Kasumi-1 (cell line): ENCODE data around the gene FAM107A.

ENCODE experiments used
- DNase-seq, 2 experiments: peaks; one replicate each; lab custom pipeline; 2025; lab: John Stamatoyannopoulos, UW

FAM107A gene

DNA sequence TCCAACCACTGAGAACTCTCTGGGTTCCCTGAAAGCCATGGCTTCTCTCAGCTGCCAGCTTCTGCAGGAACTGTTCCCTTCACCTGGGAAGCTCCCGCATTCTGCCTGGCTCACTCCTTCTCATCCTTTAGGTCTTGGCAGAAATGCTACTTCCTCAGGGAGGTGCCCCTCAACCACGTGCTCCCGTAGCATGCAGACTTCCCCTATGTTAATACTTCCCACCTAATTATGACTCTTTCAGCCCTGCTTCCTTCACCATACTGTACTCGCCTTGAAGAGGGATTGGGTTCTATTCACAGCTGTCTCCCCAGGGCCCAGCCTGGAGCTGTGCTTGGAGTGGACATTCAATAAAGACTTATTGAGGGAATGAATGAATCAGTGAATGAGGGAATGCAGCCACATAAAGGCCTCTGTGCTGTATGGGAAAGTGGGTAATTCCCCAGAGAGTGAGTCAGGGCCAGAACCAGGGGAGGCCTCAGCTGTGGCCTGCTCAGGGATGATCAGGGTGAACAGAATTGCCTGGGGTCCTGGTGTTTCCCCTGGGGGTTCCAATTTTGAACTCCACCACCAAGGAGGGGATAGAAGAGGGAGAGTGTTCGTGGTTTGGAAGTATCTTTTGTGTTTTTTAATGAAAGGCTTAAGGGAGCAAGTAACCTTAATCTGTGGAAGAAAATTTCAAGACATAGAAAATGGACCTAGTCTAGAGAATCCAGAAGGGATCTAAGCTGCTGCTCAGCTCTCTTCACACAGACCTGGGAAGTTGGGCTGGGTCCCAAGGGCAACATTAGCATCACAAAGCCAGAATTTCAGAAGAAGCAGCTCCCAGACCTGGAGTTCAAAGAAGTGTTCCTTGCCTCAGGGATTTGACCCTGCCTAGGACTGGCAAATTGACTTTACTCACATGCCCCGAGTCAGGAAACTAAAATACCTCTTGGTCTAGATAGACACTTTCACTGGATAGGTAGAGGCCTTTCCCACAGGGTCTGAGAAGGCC is 14.6 kb upstream of the FAM107A start:
- no peak for DNase-seq

- DNase-seq, result peak in 1 of 2 experiments; percentile 24
Observed at GRCh38 chr3:58588030-58588614, 10.9 kb upstream of the FAM107A start.

GRCh38 chr3:58586776-58587192 is 9.6 kb upstream of the FAM107A start:
- no peak for DNase-seq

DNA sequence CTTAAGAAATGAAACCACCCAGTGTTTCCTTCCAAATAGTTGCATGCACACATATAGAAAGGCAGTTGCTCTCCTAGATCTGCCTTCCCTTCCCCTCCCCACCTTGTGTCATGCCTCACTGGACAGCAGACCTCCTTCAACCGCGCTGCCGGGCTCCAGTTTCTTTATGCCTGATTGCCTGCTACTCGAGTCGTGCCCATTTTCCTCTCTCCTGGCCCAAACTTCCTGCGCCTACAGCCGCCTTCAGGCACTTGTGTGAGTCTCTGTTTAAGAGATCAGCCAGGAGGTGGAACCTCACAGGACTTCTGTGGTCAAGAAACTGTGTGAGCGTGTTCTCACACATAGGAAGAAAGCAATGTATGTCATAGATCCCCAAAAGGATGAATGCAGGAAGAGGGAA is 8.8 kb upstream of the FAM107A start:
- DNase-seq, result no peak

- DNase-seq, result peak; percentile 65 to 77
Observed at GRCh38 chr3:58585005-58585786, 8.0 kb upstream of the FAM107A start.

GRCh38 chr3:58584690-58585004 is 7.5 kb upstream of the FAM107A start:
- no peak for DNase-seq

DNA sequence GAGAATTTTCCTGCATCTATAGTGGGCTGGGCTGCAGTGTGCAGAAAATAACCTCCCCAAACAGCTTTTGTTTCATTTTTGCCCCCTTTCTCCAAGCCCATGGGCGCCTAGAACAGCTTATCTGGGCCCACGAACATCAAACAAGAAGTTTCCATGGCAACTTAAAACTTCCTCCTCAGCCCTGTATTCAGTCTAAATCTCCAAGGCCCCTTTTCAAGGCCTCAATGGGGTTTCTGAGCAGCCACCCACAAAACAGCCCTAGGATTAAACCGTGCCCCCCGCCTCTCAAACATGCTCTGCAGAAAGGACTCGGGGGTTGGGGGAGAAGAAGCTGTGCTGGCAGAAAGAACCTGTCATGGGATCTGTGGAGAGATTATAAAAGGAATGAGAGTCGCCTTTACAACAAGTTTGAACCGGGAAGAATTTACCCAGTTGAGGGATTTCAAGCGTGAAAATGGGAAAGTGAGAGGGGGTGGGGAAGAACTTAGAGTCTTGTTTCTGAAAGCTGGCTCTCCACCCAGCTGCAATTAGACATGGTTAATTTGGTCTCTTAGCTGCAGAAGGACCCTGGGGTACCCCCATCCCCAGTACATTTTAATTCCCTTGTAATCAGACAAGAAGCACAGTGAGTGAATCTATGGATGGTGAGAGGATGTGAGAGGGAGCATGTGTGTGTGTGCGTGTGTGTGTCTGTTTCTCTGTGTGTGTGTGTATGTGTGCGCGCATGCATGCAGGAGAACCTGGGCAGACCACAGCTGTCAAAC is 4.3 kb upstream of the FAM107A start:
- no peak for DNase-seq

GRCh38 chr3:58580826-58581327 is 3.7 kb upstream of the FAM107A start:
- DNase-seq, result no peak

DNA sequence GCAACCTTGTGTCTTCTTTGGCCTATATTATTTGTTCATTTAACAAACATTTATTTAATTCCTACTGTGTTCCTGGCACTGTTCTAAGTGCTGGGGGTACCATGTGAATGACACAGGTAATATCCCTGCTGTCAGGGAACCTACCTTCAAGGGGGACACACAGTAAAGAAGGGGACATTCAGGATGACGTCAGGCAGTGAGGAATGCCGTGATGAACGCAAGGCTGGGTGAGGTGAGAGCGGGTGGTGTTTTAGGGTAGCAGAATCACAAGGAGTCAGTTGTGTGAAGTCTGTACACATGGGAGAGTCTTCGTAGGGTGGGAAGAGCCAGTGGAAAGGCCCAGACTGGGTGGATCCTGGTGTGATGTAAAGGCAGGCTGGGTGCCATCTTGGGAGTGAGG is 1.7 kb upstream of the FAM107A start:
- DNase-seq, result no peak

DNA sequence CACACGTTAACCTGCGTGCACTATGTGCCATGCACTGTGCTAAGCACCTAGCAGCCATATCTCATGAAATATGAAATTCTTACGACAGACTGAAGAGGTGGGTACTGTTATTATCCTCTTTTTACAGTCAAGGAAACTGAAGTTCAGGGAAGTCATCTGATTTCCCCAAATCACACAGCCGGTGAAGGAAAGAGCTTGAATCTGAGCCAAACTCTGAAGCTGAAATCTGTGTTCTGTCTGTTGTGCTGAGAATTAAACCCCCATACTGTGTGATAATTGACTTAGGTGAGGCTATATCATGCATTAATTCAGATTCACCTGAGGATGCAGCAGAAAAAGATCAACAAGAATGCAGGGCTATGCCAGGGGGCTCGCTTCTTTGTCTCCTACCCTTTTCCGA is 475 bp downstream of the FAM107A start:
- no peak for DNase-seq

DNA sequence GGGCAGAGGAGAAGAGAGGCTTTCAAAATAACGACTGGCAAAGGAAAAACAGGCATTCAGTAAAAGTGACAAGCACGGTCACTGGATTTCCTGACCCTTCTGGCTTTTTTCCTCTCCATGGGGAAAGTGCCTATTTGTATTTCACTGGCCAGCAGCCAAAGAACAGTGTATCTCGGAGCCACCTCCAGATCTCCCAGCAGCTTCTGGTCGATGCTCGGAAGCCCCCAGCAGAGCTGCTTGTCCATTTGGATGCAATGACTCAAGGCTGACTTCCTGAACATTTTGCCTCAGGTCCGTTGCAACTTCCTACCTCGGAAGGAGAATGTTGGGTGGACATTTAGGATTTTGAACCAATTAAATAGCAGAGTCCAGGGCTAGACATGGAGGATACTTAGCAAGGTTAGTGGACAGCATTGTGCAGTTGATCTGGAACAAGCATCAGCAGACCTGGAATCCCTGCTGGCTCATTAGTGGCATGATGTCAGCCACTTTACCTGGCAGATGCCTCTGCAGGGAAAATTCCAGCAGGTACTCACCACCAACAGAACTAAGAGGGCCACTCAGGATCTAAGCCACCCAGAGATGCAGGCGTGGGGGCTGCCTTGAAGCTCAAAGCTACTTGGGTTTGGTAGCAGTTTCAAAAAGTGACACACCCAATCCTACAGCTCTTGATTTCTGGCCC is 1.1 kb downstream of the FAM107A start:
- DNase-seq, result no peak

DNA sequence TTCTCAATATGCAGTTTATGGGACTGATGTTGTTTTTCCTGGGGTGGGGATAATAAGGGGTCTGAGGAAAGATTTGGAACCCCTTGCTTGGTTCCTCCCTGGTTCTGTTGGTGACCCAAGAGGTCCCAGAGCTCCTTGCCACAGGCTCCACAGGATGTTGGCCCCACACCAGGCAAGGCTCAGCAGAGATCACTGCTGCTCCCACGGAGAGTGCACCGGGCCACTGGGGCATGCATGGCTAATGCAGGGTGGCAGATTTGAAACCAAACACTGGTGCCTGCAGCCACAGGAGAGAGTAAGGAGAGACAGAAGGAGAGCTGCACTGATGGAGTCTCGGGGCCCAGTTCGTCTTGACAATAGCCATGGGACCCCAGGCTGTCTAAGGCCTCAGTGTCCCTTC is 2.5 kb downstream of the FAM107A start:
- DNase-seq, result no peak

GRCh38 chr3:58574106-58574505 is 3.1 kb downstream of the FAM107A start:
- DNase-seq, result no peak

DNA sequence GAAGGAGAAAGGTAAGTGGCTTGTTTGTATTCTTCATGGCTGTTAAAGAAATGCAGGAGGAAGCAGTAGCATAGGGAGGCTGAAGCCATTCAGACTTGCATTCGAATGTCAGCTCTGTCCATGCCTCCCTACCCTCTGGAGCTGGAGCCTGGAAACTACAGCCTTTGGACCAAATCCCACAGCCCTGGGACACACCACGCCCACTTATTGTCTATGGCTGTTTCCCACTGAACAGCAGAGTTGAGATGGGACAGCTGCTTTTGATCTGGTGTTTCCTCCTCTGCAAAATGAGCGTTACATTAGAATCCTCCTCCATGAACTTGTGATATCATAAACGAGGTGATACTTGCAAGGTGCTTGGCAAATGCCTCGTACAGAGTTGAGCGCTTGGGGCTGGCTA is 3.6 kb downstream of the FAM107A start:
- no peak for DNase-seq

- no peak for DNase-seq
Observed at GRCh38 chr3:58572634-58573230, 4.5 kb downstream of the FAM107A start.

GRCh38 chr3:58572013-58572633 is 5.1 kb downstream of the FAM107A start:
- DNase-seq, result peak; percentile 16 to 17

DNA sequence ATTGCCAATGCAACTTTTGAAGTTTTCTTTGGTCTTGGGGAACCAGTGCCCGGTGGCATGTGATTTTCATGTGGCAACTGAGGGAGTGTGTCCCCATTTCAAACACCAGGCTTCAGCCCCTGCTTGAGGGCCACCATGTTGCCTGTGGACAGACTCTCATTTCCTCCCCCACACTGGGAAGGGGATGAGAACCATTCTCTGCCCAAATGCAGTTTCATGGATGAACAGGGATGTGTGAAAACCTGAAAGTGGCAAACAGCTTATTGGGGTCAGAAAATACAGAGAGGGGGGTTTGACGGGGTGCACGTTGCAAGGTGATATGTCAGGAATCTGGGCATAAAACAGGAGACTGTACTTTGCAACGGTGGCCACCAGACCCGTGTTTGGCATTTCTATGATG is 6.3 kb downstream of the FAM107A start:
- no peak for DNase-seq

DNA sequence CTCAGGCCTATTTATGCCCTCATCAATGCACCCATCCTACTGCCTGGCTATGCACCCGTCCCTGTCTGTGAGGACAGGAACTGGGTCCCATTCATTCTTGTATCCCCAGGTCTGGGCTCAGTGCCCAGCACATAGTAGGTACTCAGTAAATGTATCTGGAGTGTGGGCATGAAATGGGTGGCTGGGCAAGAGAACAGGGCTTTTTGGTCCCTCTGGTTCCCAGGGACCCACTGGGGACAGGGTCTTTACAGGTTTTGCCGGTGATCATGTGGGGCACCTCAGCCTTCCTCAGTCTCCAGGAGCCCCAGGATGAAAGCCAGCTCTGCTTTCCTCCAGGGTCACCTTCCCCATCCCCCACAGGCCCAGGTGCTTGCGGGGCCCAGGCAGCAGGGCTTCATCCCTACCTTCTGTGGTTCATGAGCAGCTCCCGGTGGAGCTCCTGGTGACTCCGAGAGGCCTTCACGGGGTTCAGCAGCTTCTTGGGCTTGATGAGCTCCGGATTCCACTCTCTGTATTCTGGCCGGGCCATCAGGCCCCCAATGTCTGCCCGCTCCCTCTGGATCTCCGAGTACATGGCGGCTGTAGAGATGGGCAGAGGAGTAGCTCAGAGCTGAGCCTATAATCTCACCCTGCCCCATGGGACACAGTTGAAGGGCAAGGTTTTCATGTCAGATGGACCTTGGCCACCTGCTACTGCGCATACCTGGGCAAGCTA is 7.7 kb downstream of the FAM107A start:
- DNase-seq, result no peak

DNA sequence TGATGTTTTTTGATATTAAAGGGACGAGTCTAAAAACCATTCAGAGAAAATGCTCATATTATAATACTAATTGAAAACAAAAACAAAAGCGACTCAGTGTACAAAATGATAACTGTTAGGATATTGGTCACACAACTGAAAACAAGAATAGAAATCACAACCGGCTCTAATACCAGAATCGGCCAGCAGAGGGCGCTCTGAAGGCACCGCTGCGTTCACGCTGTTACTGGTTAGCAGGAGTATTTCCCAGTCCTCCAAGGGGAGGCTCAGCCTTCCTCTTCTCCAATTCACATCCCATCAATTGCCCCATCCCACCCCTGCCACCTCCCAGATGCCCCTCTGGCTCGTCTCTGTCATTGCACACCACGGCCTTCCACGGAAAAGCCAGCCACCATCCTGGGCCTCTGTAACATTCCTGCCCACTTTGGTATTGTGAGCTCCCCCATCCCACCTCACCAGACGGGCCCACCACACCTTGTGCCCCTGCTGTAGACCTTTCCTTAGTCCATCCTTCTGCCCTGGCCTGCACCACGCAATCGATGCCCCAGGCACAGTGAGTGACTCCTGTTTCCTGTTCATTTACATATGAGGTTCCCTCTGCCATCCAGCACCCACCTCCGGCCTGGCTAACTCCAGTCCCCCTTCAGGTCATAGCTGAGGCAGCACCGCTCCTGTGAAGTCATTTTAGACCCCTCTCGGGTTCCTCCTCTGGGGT is 8.5 kb downstream of the FAM107A start:
- DNase-seq, result peak; percentile 69 to 74
